ENCODE results near the gene HRH1.

The HRH1 gene

DNA sequence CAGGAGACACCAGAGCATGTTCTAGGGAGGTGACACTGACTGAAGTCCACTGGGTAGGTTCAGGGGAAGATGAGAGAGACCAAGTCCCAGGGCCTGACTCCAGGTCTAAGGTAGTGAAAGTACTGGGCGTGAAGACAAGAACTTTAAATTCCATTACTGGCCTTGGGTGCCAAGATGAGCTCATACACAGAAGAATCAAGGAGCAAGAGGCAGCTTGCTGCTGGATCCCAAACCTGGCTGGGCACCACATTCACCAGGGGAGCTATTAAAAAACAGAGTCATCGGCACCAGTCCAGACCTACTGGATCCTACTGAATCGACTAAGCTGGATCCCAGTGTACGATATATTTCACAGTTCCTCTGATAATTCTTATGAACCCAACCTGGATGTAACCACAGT, 75.8 kb downstream of the HRH1 start:
- TF ChIP-seq EZH2phosphoT487 (IDR thresholded peaks at IDR 0.05; ENCODE audit: low read length): no peak
- TF ChIP-seq, protein P1, sequence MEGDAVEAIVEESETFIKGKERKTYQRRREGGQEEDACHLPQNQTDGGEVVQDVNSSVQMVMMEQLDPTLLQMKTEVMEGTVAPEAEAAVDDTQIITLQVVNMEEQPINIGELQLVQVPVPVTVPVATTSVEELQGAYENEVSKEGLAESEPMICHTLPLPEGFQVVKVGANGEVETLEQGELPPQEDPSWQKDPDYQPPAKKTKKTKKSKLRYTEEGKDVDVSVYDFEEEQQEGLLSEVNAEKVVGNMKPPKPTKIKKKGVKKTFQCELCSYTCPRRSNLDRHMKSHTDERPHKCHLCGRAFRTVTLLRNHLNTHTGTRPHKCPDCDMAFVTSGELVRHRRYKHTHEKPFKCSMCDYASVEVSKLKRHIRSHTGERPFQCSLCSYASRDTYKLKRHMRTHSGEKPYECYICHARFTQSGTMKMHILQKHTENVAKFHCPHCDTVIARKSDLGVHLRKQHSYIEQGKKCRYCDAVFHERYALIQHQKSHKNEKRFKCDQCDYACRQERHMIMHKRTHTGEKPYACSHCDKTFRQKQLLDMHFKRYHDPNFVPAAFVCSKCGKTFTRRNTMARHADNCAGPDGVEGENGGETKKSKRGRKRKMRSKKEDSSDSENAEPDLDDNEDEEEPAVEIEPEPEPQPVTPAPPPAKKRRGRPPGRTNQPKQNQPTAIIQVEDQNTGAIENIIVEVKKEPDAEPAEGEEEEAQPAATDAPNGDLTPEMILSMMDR (IDR thresholded peaks at IDR 0.05; ENCODE audit: low read length): no peak
- no peak for TF ChIP-seq EZH2 (optimal IDR thresholded peaks at IDR 0.05; ENCODE audit: low read depth, low read length)
- H3K79me2 ChIP-seq (ENCODE audit: low read length): no peaks in the 10 kb centered on the region

DNA sequence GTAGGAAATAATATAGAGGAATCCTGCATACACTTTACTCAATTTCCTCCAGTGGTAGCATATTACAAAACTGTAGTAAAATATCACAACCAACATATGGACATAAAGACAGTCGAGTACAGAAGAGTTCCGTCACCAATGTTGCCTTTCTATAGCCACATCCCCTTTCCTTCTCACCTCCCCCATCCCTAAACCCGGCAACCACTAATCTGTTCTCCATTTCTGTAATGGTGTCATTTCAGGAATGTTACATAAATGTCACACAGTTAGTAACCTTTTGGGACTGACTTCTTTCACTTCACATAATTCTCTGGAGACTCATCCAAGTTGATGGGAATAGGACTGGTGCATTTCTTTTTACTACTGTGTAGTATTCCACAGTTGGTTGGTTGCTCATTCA, 76.5 kb downstream of the HRH1 start:
- Histone ChIP-seq H3K27ac (ENCODE audit: low read length) (no peak overlapping the region), H3K9me3 (replicated peaks; ENCODE audit: insufficient read depth, low read length) (no peaks in the 10 kb centered on the region), H3K4me3 (ENCODE audit: low read length) (no peak overlapping the region), H3K36me3 (replicated peaks; ENCODE audit: insufficient read depth, low read length) (no peaks in the 10 kb centered on the region), H3K4me2 (ENCODE audit: low read depth, low read length) (no peak overlapping the region), H3K9me2 (replicated peaks; ENCODE audit: insufficient read depth, low read length) (no peaks in the 10 kb centered on the region), H4K20me1 (ENCODE audit: insufficient read depth, low read length) (no peaks in the 10 kb centered on the region), H3F3A (ENCODE audit: insufficient read depth, low read length) (no peaks in the 10 kb centered on the region), H3K9ac (ENCODE audit: low read length) (no peak overlapping the region), H3K4me1 (ENCODE audit: low read length) (peaks cover 3% of the 10 kb centered on the region; the same call in 1 of the 2 replicates), H2AFZ (ENCODE audit: low read length) (no peak overlapping the region), H3K79me2 (ENCODE audit: low read length) (no peaks in the 10 kb centered on the region), H3K27me3 (replicated peaks; ENCODE audit: insufficient read depth, low read length) (peaks cover 62% of the 10 kb centered on the region)
- TF ChIP-seq EZH2 (optimal IDR thresholded peaks at IDR 0.05; ENCODE audit: low read depth, low read length) (no peak), EZH2phosphoT487 (IDR thresholded peaks at IDR 0.05; ENCODE audit: low read length) (no peak)
- TF ChIP-seq, protein P1 (IDR thresholded peaks at IDR 0.05; ENCODE audit: low read length): no peak
- DNase-seq: no peak

More for the DNA sequence above, 75.8 kb downstream of the HRH1 start:
- Histone ChIP-seq H3K36me3 (replicated peaks; ENCODE audit: insufficient read depth, low read length) (no peaks in the 10 kb centered on the region), H3K9ac (ENCODE audit: low read length) (no peak overlapping the region), H3K27ac (ENCODE audit: low read length) (no peak overlapping the region), H3K9me3 (replicated peaks; ENCODE audit: insufficient read depth, low read length) (no peaks in the 10 kb centered on the region), H3K4me1 (ENCODE audit: low read length) (peaks cover 3% of the 10 kb centered on the region; the same call in 1 of the 2 replicates), H3K9me2 (replicated peaks; ENCODE audit: insufficient read depth, low read length) (no peaks in the 10 kb centered on the region), H3K4me2 (ENCODE audit: low read depth, low read length) (no peak overlapping the region), H3F3A (ENCODE audit: insufficient read depth, low read length) (no peaks in the 10 kb centered on the region), H2AFZ (ENCODE audit: low read length) (no peak overlapping the region), H3K27me3 (replicated peaks; ENCODE audit: insufficient read depth, low read length) (peaks cover 69% of the 10 kb centered on the region), H3K4me3 (ENCODE audit: low read length) (no peak overlapping the region), H4K20me1 (ENCODE audit: insufficient read depth, low read length) (no peaks in the 10 kb centered on the region)
- DNase-seq: no peak

DNA sequence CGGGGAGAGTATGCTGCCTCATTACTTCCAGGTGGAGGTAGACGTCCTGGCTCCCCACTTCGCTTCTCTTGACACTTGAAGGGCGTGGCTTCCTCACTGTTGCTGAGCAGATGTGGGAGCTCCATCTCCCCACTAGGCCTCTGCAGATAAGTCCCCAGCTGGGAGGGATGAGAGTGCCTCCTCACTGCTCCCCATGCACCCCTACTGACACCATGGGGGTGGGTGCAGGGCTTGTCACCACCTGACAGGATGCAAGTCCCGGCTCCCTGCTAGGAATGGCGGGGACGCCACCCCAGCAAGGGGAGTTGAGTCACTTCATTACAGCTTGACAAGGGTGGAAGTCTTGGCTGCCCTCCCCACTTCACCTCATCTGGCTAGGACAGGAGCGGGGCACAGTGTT, 81.1 kb downstream of the HRH1 start:
- Histone ChIP-seq H2AFZ (ENCODE audit: low read length) (no peak overlapping the region), H3K9me3 (replicated peaks; ENCODE audit: insufficient read depth, low read length) (no peaks in the 10 kb centered on the region), H3K4me2 (ENCODE audit: low read depth, low read length) (no peak overlapping the region), H3K27me3 (replicated peaks; ENCODE audit: insufficient read depth, low read length) (peaks cover 33% of the 10 kb centered on the region; the same call in 1 of the 2 replicates), H3K9me2 (replicated peaks; ENCODE audit: insufficient read depth, low read length) (no peaks in the 10 kb centered on the region), H3K4me1 (ENCODE audit: low read length) (no peaks in the 10 kb centered on the region), H4K20me1 (ENCODE audit: insufficient read depth, low read length) (no peaks in the 10 kb centered on the region), H3K4me3 (ENCODE audit: low read length) (no peak overlapping the region), H3F3A (ENCODE audit: insufficient read depth, low read length) (no peaks in the 10 kb centered on the region), H3K36me3 (replicated peaks; ENCODE audit: insufficient read depth, low read length) (no peaks in the 10 kb centered on the region), H3K79me2 (ENCODE audit: low read length) (no peaks in the 10 kb centered on the region), H3K27ac (ENCODE audit: low read length) (no peak overlapping the region), H3K9ac (ENCODE audit: low read length) (no peak overlapping the region)
- TF ChIP-seq EZH2 (optimal IDR thresholded peaks at IDR 0.05; ENCODE audit: low read depth, low read length) (no peak), EZH2phosphoT487 (IDR thresholded peaks at IDR 0.05; ENCODE audit: low read length) (no peak)
- TF ChIP-seq, protein P1 (IDR thresholded peaks at IDR 0.05; ENCODE audit: low read length): no peak
- no peak for DNase-seq

Data from MM.1S (cell line).